ENCODE data around the gene CNIH3.

CNIH3 gene

GRCh38 chr1:224739303-224739996 lies 123.3 kb downstream of the CNIH3 start:
- no peak overlapping the region for H3K27ac ChIP-seq (ENCODE audit: low read length)
- H3K9me3 ChIP-seq (ENCODE audit: insufficient read depth, low read depth, low read length), result no peaks in the 10 kb centered on the region
- H3K36me3 ChIP-seq (ENCODE audit: insufficient read depth, low read depth, low read length), result no peaks in the 10 kb centered on the region
- H3K4me1 ChIP-seq (ENCODE audit: insufficient read depth, low read length), result peaks cover 21% of the 10 kb centered on the region
- H3K27me3 ChIP-seq (ENCODE audit: insufficient read depth, low read length), result peaks cover 21% of the 10 kb centered on the region; the same call in 1 of the 2 replicates
- H3K4me3 ChIP-seq (ENCODE audit: low read length), result no peak overlapping the region
- no peak overlapping the region for H3K9ac ChIP-seq (ENCODE audit: low read depth, low read length)

- Histone ChIP-seq H3K27me3 (ENCODE audit: insufficient read depth, low read length) (peaks cover 21% of the 10 kb centered on the region; the same call in 1 of the 2 replicates), H3K4me1 (ENCODE audit: insufficient read depth, low read length) (peaks cover 21% of the 10 kb centered on the region), H3K36me3 (ENCODE audit: insufficient read depth, low read depth, low read length) (no peaks in the 10 kb centered on the region), H3K9me3 (ENCODE audit: insufficient read depth, low read depth, low read length) (no peaks in the 10 kb centered on the region), H3K4me3 (ENCODE audit: low read length) (no peak overlapping the region), H3K27ac (ENCODE audit: low read length) (no peak overlapping the region), H3K9ac (ENCODE audit: low read depth, low read length) (no peak overlapping the region)
These were observed 124.0 kb downstream of the CNIH3 start for GRCh38 chr1:224739997-224740684.

- no peak overlapping the region for H3K9ac ChIP-seq (ENCODE audit: low read depth, low read length)
- no peak overlapping the region for H3K4me3 ChIP-seq (ENCODE audit: low read length)
- peaks cover 21% of the 10 kb centered on the region; the same call in 1 of the 2 replicates for H3K27me3 ChIP-seq (ENCODE audit: insufficient read depth, low read length)
- no peaks in the 10 kb centered on the region for H3K9me3 ChIP-seq (ENCODE audit: insufficient read depth, low read depth, low read length)
- no peak overlapping the region for H3K27ac ChIP-seq (ENCODE audit: low read length)
- H3K4me1 ChIP-seq (ENCODE audit: insufficient read depth, low read length), result peaks cover 21% of the 10 kb centered on the region
- no peaks in the 10 kb centered on the region for H3K36me3 ChIP-seq (ENCODE audit: insufficient read depth, low read depth, low read length)
These were observed 124.6 kb downstream of the CNIH3 start for GRCh38 chr1:224740685-224741052.

GRCh38 chr1:224742349-224742748 lies 126.2 kb downstream of the CNIH3 start:
- Histone ChIP-seq H3K27me3 (ENCODE audit: insufficient read depth, low read length) (peaks cover 9% of the 10 kb centered on the region; the same call in 1 of the 2 replicates), H3K4me3 (ENCODE audit: low read length) (no peak overlapping the region), H3K27ac (ENCODE audit: low read length) (no peak overlapping the region), H3K4me1 (ENCODE audit: insufficient read depth, low read length) (peaks cover 13% of the 10 kb centered on the region), H3K9me3 (ENCODE audit: insufficient read depth, low read depth, low read length) (no peaks in the 10 kb centered on the region), H3K36me3 (ENCODE audit: insufficient read depth, low read depth, low read length) (no peaks in the 10 kb centered on the region), H3K9ac (ENCODE audit: low read depth, low read length) (no peak overlapping the region)

DNA sequence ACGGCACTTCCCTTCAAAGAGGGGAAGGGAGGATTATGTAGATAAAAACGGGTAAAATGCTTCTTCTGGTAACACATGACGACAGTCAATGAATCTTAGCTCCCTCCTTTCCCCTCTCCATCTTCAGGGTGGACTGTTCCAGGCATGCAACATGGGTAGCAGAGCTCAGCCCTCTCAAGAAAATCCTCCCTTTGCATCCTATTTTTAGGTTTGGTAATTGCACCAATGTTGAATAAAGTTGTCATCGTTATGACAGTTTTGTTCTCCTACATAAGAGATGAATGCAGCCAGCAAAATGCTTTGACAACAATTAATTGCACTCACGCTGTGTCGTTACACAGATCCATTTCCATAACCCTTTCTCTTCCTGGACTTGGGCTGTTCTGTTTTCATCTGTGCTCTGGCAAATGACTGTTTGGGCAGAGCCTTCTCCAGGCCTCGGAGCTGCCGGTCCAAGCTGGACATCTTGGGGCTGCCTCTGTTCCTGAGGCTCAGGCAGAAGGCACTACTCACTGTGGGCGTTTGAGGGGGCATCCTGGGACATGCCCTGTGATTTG lies 127.6 kb downstream of the CNIH3 start:
- Histone ChIP-seq H3K36me3 (ENCODE audit: insufficient read depth, low read depth, low read length) (no peaks in the 10 kb centered on the region), H3K9ac (ENCODE audit: low read depth, low read length) (no peak overlapping the region), H3K4me1 (ENCODE audit: insufficient read depth, low read length) (peaks cover 9% of the 10 kb centered on the region), H3K27ac (ENCODE audit: low read length) (no peak overlapping the region), H3K4me3 (ENCODE audit: low read length) (no peak overlapping the region), H3K27me3 (ENCODE audit: insufficient read depth, low read length) (no peaks in the 10 kb centered on the region), H3K9me3 (ENCODE audit: insufficient read depth, low read depth, low read length) (no peaks in the 10 kb centered on the region)

DNA sequence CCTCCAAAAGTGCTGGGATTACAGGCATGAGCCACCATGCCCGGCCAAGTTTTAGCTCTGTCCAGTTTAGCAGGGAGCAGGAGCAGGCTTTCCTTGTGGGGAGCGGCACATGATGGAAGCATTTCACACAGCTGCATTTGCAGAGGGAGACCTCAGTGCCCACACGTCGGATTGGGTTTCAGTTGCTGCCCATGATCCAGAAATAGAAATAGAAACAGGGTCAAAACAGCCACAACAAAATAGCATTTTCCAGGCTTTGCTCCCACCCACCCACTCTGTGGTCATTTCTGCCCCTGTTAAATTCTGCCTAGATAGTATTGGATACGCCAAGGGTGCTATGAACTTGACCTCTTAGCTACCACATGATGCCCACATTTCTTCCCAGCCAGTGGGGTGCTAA lies 128.4 kb downstream of the CNIH3 start:
- Histone ChIP-seq H3K27ac (ENCODE audit: low read length) (no peak overlapping the region), H3K36me3 (ENCODE audit: insufficient read depth, low read depth, low read length) (no peaks in the 10 kb centered on the region), H3K9ac (ENCODE audit: low read depth, low read length) (no peak overlapping the region), H3K9me3 (ENCODE audit: insufficient read depth, low read depth, low read length) (no peaks in the 10 kb centered on the region), H3K4me3 (ENCODE audit: low read length) (no peak overlapping the region), H3K27me3 (ENCODE audit: insufficient read depth, low read length) (no peaks in the 10 kb centered on the region), H3K4me1 (ENCODE audit: insufficient read depth, low read length) (peaks cover 4% of the 10 kb centered on the region)

DNA sequence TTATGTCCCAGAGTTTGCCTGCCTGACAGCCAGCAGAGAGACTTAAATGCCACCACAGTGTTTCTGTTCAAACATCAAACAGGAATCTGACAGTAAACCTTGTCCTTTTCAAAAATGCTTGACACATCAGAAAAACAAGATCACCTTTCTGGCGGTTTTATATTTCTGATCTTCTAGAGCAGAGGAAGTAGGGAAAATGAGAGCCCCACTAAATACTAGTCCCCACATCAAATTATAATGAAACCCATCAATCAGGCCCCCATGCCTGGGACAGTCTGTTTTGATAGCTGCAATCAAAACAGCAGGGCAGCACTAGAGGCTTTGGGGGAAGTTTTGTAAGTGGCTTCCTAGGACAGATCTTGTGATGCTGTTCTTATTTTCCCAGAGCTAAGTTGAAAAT lies 129.3 kb downstream of the CNIH3 start:
- no peak overlapping the region for H3K9ac ChIP-seq (ENCODE audit: low read depth, low read length)
- no peaks in the 10 kb centered on the region for H3K9me3 ChIP-seq (ENCODE audit: insufficient read depth, low read depth, low read length)
- H3K36me3 ChIP-seq (ENCODE audit: insufficient read depth, low read depth, low read length), result no peaks in the 10 kb centered on the region
- no peak overlapping the region for H3K27ac ChIP-seq (ENCODE audit: low read length)
- H3K4me1 ChIP-seq (ENCODE audit: insufficient read depth, low read length), result no peaks in the 10 kb centered on the region
- no peak overlapping the region for H3K4me3 ChIP-seq (ENCODE audit: low read length)
- no peaks in the 10 kb centered on the region for H3K27me3 ChIP-seq (ENCODE audit: insufficient read depth, low read length)

- H3K4me3 ChIP-seq (ENCODE audit: low read length), result no peak overlapping the region
- no peaks in the 10 kb centered on the region for H3K36me3 ChIP-seq (ENCODE audit: insufficient read depth, low read depth, low read length)
- no peaks in the 10 kb centered on the region for H3K27me3 ChIP-seq (ENCODE audit: insufficient read depth, low read length)
- H3K27ac ChIP-seq (ENCODE audit: low read length), result no peak overlapping the region
- H3K4me1 ChIP-seq (ENCODE audit: insufficient read depth, low read length), result no peaks in the 10 kb centered on the region
- H3K9ac ChIP-seq (ENCODE audit: low read depth, low read length), result no peak overlapping the region
- no peaks in the 10 kb centered on the region for H3K9me3 ChIP-seq (ENCODE audit: insufficient read depth, low read depth, low read length)
These were observed 129.8 kb downstream of the CNIH3 start for GRCh38 chr1:224745924-224746323.

DNA sequence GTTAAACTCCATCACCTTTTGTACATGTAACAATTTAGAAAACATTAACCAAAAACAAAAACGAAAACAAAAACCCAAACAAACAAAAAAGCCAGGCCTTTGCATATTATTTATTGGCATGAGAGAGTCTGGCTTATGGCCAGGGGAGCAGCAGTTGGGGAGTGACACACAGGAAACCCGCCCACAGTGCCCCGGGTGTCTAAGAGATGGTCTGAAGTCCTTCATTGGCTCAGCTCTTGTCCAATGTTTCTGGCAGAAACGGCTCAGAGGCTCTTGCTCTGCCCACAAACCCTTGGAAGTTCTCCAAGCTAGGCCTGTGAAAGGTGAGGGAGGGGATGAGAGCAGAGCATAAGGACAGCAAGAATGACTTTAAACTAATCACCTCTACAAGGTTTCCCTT lies 131.5 kb downstream of the CNIH3 start:
- Histone ChIP-seq H3K27ac (ENCODE audit: low read length) (no peak overlapping the region), H3K9me3 (ENCODE audit: insufficient read depth, low read depth, low read length) (no peaks in the 10 kb centered on the region), H3K4me3 (ENCODE audit: low read length) (no peak overlapping the region), H3K9ac (ENCODE audit: low read depth, low read length) (no peak overlapping the region), H3K27me3 (ENCODE audit: insufficient read depth, low read length) (no peaks in the 10 kb centered on the region), H3K36me3 (ENCODE audit: insufficient read depth, low read depth, low read length) (no peaks in the 10 kb centered on the region), H3K4me1 (ENCODE audit: insufficient read depth, low read length) (no peaks in the 10 kb centered on the region)

GRCh38 chr1:224749916-224750315 lies 133.8 kb downstream of the CNIH3 start:
- no peaks in the 10 kb centered on the region for H3K9me3 ChIP-seq (ENCODE audit: insufficient read depth, low read depth, low read length)
- no peak overlapping the region for H3K27ac ChIP-seq (ENCODE audit: low read length)
- H3K4me1 ChIP-seq (ENCODE audit: insufficient read depth, low read length), result peaks cover 7% of the 10 kb centered on the region; the same call in 1 of the 2 replicates
- no peak overlapping the region for H3K9ac ChIP-seq (ENCODE audit: low read depth, low read length)
- H3K27me3 ChIP-seq (ENCODE audit: insufficient read depth, low read length), result no peaks in the 10 kb centered on the region
- H3K36me3 ChIP-seq (ENCODE audit: insufficient read depth, low read depth, low read length), result no peaks in the 10 kb centered on the region
- H3K4me3 ChIP-seq (ENCODE audit: low read length), result no peak overlapping the region

DNA sequence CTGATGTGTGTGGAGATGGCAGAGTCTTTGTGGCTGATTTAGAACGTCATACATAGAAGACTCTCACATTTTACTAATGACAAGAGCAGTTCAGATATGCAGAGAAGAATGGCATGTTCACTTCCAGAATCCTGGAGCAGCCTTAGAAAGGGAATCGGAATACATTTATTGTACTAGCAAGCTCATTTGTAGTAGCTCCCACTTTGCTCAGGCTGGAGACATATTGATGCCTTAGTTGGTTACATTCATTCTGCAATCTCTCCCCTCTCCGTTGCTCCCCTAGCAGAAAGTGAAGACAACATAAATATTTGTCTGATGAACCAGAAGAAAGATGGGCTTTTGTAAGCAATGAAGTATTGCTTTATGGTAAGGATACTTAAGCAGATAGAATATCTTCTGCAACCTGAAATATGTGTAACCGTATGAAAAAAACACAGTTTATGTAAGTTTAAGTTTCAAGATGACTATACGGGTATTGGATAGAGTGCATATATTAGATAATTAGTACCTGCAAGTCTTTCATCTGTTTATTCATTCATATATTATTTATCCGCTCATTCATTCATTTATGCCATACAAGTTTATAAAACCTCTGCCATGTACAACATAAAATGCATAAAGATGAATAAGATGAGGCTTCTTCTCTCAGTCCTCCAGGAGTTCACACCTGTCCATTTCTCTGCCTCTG lies 135.7 kb downstream of the CNIH3 start:
- Histone ChIP-seq H3K27ac (ENCODE audit: low read length) (no peak overlapping the region), H3K27me3 (ENCODE audit: insufficient read depth, low read length) (no peaks in the 10 kb centered on the region), H3K9ac (ENCODE audit: low read depth, low read length) (no peak overlapping the region), H3K36me3 (ENCODE audit: insufficient read depth, low read depth, low read length) (no peaks in the 10 kb centered on the region), H3K9me3 (ENCODE audit: insufficient read depth, low read depth, low read length) (no peaks in the 10 kb centered on the region), H3K4me1 (ENCODE audit: insufficient read depth, low read length) (peaks cover 7% of the 10 kb centered on the region; the same call in 1 of the 2 replicates), H3K4me3 (ENCODE audit: low read length) (no peak overlapping the region)

Measured in iPS-20b (cell line).